Measurements from ENCODE around the gene SLC25A41. TPM values are rescaled to one million over a fixed set of nuclear protein-coding genes. Genes with fewer than 3 reads are reported as not detected.

SLC25A41 gene
- polyA plus RNA-seq, 3 donors, result not detected

GRCh38 chr19:6459262-6460098, 25.9 kb upstream of the SLC25A41 start, which contains the start of gene SLC25A23:
Gene SLC25A23, minus strand, starts transcription at chr19:6459792. Its CDS starts 164 bp downstream, at chr19:6459628.
- Histone ChIP-seq H3K27ac (ENCODE audit: low read depth in 1 of 2, low read length in 2 of 2) (peak within 1 kb of the TSS in 1 of 2 donors; percentile 43), H3K4me1 (ENCODE audit: control insufficient read depth in 1 of 2, insufficient read depth in 2 of 2, low read length in 2 of 2) (peaks cover 15 to 28% of the 10 kb centered on the region in 2 donors), H3K9ac (ENCODE audit: insufficient read depth, low read length, poor library complexity, severe bottlenecking) (peak within 1 kb of the TSS; percentile 61), H3K4me3 (replicated peaks in 1 of 3; ENCODE audit: low read depth in 2 of 3, low read length in 3 of 3) (peak within 1 kb of the TSS; percentile 39 to 87 (median 79)), H4K20me1 (ENCODE audit: insufficient read depth, low read length) (no peaks in the 10 kb centered on the region), H3K9me3 (replicated peaks in 1 of 2; ENCODE audit: control insufficient read depth in 1 of 2, insufficient read depth in 1 of 2, low read length in 2 of 2) (peaks cover 6 to 15% of the 10 kb centered on the region in 2 donors), H3K27me3 (ENCODE audit: control insufficient read depth in 2 of 2, insufficient read depth in 2 of 2, low read length in 2 of 2) (peaks cover 0 to 26% of the 10 kb centered on the region in 2 donors), H3K79me2 (ENCODE audit: insufficient read depth, low read length) (no peaks in the 10 kb centered on the region), H3K36me3 (replicated peaks in 1 of 2; ENCODE audit: control insufficient read depth in 1 of 2, insufficient read depth in 2 of 2, low read length in 2 of 2) (no peaks in the 10 kb centered on the region), H2AFZ (ENCODE audit: insufficient read depth, low read depth, low read length, poor library complexity, severe bottlenecking) (peak within 1 kb of the TSS; percentile 88), H3K4me2 (replicated peaks; ENCODE audit: extremely low read depth, low read length, poor library complexity, severe bottlenecking) (peak within 1 kb of the TSS; percentile 94)
- Mint-ChIP-seq H3K4me3 (peak within 1 kb of the TSS; percentile 92 to 98), H3K4me1 (peaks cover 14% of the 10 kb centered on the region), H3K36me3 (peaks cover 0 to 6% of the 10 kb centered on the region in 2 donors), H3K27ac (peak within 1 kb of the TSS in 5 of 7 donors; percentile 24 to 79 (median 59)), H3K9me3 (peaks cover 3 to 27% (median 16%) of the 10 kb centered on the region in 7 donors), H3K27me3 (ENCODE audit: low read depth in 3 of 3) (peaks cover 26 to 44% (median 38%) of the 10 kb centered on the region in 3 donors)
- no peak for DNase-seq
- TF ChIP-seq, protein P1, sequence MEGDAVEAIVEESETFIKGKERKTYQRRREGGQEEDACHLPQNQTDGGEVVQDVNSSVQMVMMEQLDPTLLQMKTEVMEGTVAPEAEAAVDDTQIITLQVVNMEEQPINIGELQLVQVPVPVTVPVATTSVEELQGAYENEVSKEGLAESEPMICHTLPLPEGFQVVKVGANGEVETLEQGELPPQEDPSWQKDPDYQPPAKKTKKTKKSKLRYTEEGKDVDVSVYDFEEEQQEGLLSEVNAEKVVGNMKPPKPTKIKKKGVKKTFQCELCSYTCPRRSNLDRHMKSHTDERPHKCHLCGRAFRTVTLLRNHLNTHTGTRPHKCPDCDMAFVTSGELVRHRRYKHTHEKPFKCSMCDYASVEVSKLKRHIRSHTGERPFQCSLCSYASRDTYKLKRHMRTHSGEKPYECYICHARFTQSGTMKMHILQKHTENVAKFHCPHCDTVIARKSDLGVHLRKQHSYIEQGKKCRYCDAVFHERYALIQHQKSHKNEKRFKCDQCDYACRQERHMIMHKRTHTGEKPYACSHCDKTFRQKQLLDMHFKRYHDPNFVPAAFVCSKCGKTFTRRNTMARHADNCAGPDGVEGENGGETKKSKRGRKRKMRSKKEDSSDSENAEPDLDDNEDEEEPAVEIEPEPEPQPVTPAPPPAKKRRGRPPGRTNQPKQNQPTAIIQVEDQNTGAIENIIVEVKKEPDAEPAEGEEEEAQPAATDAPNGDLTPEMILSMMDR (IDR thresholded peaks at IDR 0.05), result no peak
- 5% methylated on average over 61 of the region's 70 CpGs for WGBS (ENCODE audit: insufficient coverage)
- intact Hi-C loops (cut with micrococcal nuclease), result no loop called here

DNA sequence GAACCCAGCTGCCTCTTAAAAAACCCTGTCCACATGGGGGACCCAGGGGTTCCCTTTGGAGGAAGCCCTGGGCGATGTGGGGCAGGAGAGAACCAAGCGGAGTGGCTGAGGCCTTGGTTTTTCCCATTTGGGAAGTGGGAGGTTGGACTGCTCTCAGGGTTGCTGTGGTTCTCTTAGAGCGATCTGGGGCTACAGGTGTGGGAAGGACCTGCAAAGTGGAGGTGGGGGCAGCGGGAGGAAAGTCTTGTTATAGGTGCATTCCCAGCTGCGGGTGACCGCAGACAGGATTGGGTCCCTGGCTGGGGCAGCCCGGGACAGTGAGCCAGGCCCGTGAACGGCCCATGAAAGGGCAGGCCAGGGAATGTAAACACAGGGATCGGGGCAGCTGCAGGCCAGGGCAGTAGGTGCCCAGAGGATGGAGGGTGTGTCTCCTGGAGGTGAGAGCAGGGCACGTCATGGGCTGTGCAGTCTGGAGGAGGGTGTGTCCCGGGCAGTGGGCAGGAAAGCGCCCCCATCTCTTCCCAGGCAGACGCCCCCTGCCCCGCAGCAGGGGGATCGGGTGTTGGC, 25.2 kb upstream of the SLC25A41 start:
- no peak overlapping the region for H3K4me3 ChIP-seq (replicated peaks in 1 of 3; ENCODE audit: low read depth in 2 of 3, low read length in 3 of 3)
- DNase-seq, result no peak
- intact Hi-C loops (cut with micrococcal nuclease), result no loop called here
- no peaks in the 10 kb centered on the region for H3K36me3 ChIP-seq (replicated peaks in 1 of 2; ENCODE audit: control insufficient read depth in 1 of 2, insufficient read depth in 2 of 2, low read length in 2 of 2)
- no peaks in the 10 kb centered on the region for H4K20me1 ChIP-seq (ENCODE audit: insufficient read depth, low read length)
- no peak overlapping the region for H3K9ac ChIP-seq (ENCODE audit: insufficient read depth, low read length, poor library complexity, severe bottlenecking)
- Mint-ChIP-seq H3K4me1 (peaks cover 14% of the 10 kb centered on the region), H3K9me3 (peaks cover 8 to 34% (median 22%) of the 10 kb centered on the region in 7 donors), H3K4me3 (peak overlapping the region; percentile 67 to 81), H3K36me3 (peaks cover 0 to 6% of the 10 kb centered on the region in 2 donors), H3K27ac (peak overlapping the region in 1 of 7 donors; percentile 48), H3K27me3 (ENCODE audit: low read depth in 3 of 3) (peaks cover 19 to 37% (median 35%) of the 10 kb centered on the region in 3 donors)
- H3K9me3 ChIP-seq (replicated peaks in 1 of 2; ENCODE audit: control insufficient read depth in 1 of 2, insufficient read depth in 1 of 2, low read length in 2 of 2), result peaks cover 10 to 18% of the 10 kb centered on the region in 2 donors
- TF ChIP-seq, protein P1 (IDR thresholded peaks at IDR 0.05), result no peak
- H2AFZ ChIP-seq (ENCODE audit: insufficient read depth, low read depth, low read length, poor library complexity, severe bottlenecking), result peak overlapping the region; percentile 88
- no peaks in the 10 kb centered on the region for H3K79me2 ChIP-seq (ENCODE audit: insufficient read depth, low read length)
- peaks cover 0 to 22% of the 10 kb centered on the region in 2 donors for H3K27me3 ChIP-seq (ENCODE audit: control insufficient read depth in 2 of 2, insufficient read depth in 2 of 2, low read length in 2 of 2)
- WGBS (ENCODE audit: insufficient coverage), result 73% methylated on average over 14 of the region's 16 CpGs
- no peak overlapping the region for H3K4me2 ChIP-seq (replicated peaks; ENCODE audit: extremely low read depth, low read length, poor library complexity, severe bottlenecking)
- no peak overlapping the region for H3K27ac ChIP-seq (ENCODE audit: low read depth in 1 of 2, low read length in 2 of 2)
- peaks cover 11 to 21% of the 10 kb centered on the region in 2 donors for H3K4me1 ChIP-seq (ENCODE audit: control insufficient read depth in 1 of 2, insufficient read depth in 2 of 2, low read length in 2 of 2)

Measured in CD14-positive monocyte (primary cell).